Fibroblast of the conjunctiva (primary cell): ENCODE results near the gene TMEM181.
"Not testable (repeated sequence)": the region's sequence is repeated elsewhere in the genome, so short reads cannot be mapped to it uniquely, and the experiment has no call there.

ENCODE experiments used
- DNase-seq: peaks from one replicate; pipeline ENCODE4 v3.0.0-alpha.2; 2010; ENCODE audit warnings: low read depth

The TMEM181 gene

DNA sequence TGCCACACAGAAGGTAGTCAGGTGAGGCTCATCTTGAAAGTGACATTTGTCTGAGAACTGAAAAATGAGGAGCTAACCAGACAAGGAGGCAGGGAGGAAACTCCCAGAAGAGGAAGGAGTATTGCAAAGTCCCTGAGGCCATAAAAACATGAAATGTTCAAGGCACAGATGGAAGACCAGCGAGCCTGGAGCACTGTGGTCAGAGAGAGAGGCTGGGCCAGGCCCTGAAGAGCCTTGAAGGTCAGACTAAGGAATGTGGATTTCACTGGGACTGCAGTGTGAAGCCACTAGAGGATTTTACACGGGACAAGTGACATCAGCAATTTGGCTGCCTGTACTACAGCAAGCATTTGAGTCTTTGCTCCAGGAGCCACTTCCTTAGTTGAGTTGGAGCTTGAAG is 21.1 kb upstream of the TMEM181 start:
- no peak for DNase-seq

DNA sequence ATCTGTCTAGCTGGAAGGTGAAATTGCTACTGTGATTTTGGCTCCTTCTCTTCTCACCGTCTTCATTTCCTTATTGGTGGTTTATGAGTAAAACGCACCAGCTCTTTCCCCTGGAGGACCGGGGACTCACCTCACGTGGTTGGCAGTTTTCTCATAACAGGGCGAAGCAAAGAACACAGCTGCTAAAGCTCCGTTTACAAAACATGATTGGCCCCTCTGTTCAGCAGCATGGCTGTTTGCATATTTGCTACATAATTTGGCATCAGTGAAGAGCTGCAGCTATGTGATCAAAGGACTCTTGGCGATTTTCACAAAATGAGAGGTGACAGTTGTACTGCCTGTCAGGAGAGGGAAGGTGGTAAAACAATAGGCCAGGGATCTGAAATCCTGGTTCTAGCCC is 20.5 kb upstream of the TMEM181 start:
- DNase-seq: no peak

DNA sequence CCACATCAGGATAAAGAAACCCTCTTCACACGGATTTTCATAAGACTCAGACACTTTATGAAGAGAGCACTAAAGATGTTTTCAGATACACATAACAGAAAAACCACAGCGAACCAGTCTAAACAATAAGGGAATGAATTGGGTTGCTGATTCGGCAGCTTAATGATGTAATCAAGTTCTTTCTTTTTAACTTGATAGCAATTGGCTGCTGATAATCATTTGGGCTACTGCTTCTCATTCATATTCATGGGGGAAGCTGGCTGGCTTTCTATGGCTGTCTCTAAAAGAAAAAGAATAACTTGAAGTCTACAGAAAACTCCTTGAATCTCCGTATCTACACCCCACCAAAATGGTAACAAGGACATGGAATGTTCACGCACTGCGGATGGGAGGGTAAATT is 20.0 kb upstream of the TMEM181 start:
- DNase-seq: no peak

DNA sequence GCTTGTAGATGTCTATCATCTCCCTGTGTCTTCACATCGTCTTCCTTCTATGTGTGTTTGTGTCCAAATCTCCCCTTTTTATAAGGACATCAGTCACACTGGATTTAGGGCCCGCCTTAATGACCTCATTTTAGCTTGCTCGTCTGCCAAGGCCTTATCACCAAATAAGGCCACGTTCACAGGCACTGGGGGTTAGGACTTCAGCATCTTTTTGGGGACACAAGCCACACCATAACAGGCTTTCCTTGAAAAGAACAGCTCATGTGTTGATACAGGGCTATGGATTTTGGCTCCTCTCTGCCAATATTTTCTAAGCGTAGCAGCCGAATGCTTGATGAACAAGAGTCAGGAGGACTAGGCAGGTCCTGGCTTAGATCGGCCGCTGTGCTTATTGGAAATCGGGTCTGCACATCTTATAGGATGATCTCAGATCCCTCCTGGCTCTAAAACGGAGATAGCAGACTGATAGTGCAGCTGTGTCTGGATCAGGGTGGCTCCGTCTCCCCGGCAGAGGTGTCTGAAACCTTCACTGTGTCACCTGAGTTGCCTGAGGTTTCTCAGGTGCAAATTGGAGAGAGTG is 16.2 kb upstream of the TMEM181 start:
- no peak for DNase-seq

DNA sequence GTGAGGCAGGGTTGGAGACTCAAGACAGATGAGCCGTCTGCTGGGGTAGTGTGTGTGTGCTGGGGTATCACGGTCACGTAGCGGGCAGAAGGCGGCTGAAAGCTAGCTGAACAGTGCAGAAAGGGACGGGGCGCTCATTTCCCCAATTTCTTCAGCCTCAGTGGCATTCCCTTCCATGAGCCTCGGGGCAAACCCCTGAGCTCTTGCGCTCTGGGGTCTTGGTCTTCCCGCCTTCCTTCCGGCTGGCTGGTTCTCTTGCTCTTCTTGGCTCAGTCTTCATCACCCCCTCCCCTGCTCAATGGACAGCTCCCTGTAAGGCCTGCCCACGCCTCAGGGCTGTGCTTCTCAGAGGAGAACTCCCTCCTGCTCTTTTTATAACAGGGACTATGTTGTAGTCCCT is 15.5 kb upstream of the TMEM181 start:
- no peak for DNase-seq

DNA sequence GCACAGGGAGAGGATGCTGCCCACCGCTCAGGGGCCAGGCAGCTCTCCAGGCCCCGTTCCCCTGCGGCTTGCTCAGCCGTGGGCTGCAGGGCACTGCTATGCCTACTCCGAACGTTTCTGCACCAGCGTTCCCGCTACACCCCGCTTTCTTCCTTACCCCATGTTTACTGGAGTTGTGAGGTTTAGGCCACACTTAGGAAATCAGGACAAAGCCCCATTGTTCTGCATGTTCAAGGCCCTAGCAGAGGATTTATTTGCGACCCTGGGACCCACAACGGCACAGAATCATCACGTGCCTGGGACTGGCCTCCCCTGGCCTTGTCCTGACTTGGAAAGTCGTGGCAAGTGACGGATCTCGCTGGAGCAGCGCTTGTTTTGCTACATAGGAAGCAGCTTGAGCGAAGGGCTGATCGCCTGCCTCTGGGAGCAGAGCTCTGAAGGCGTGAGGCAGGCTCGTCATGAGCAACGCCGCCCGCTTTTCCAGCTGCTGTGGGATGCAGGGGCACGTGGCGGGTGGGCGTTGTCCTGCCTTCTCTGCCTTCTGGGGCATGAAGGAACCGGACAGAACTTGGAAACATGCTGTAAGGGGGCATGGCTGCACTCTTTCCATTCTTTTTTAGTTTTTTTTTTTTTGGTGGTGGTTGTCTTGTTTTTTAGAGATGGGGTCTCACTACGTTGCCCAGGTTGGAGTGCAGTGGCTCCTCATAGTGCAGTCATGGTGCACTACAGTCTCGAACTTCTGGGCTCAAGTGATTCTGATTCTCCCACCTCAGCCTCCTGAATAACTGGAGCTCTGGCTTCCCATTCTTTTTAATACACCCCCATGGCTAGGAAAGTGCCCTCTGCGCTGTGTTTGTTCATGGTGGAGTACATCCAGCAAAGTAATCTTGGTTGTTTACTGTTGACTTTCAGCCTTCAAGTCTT is 14.6 kb upstream of the TMEM181 start:
- DNase-seq: no peak

DNA sequence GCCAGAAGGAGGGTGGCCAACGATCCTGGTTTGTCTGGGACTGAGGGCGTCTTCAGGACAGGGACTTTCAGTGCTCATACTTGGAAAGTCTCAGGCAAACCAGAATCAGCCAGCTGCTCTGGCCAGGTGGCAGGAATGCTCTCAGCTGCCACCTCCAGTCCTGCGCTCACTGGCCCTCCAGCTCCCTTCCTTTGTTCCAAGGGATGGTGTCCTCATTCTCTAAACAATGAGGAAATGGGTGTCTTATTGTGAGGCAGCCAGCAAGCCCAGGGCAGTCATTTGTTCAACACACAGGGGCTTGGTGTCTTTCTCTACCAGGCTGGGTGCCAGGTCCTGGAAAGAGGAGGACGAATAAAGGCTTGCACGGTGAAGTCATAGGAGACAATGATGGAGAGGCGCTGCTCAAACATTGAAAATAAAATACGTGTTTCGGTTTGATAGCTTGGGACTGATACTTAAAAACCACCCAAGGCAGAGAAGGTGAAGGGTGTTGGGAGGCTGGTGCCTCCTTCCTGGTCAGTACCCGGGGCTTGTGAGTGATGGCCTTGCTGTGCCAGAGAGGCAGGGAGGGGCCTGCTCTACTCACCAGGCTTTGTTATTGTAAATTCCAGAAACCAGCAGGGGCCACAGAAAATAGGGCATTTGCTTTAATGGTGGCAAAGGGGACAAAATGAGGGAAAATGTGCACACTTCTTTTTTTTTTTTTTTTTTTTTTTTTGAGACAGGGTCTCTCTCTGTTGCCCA is 11.3 kb upstream of the TMEM181 start:
- DNase-seq: no peak

DNA sequence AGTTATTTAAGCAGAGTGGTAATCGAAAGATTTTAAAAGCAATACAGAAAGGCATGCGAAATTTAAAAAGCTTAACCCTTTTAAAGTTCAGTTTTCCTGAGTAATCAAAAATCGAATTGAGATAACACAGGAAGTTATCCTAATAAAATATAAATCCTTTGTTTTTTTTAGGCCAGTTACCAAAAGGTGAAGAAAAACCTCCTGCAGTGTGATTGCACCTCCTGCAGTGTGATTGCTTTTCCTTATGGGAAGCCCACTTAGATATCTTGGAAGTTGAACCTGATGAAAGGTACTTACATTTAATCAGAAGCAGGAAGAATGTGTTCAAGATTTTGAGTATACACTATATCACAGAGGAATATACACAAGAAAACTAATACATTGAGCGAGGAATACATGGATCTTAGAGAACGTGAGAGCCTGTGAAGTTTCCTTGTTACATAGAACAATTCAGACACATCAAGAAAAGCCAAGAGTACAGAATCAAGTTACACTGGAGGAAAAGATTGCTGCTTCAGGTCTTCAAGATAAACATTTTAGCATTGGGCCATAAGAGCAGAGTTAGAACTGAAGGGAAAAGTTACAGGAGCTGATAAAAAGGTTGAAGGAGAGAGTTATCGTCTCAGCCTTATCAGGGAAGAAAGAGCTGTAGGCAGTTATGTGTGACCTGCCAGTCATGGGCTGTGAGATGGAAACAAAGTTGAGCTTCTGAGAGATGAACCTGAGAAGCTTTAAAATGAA is 7.7 kb upstream of the TMEM181 start:
- DNase-seq: no peak

DNA sequence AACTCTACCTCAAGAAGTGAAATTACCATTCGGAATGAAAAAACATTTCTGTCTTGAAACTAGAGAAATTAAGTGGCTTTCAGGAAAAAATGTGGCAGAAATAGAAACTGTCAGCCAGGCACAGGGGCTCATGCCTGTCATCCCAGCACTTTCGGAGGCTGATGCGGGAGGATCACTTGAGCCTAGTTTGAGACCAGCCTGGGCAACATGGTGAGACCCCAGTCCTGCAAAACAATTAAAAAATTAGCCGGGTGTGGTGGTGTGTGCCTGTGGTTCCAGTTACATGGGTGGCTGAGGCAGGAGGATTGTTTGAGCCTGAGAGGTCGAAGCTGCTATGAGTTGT is 7.1 kb upstream of the TMEM181 start:
- DNase-seq: no peak

DNA sequence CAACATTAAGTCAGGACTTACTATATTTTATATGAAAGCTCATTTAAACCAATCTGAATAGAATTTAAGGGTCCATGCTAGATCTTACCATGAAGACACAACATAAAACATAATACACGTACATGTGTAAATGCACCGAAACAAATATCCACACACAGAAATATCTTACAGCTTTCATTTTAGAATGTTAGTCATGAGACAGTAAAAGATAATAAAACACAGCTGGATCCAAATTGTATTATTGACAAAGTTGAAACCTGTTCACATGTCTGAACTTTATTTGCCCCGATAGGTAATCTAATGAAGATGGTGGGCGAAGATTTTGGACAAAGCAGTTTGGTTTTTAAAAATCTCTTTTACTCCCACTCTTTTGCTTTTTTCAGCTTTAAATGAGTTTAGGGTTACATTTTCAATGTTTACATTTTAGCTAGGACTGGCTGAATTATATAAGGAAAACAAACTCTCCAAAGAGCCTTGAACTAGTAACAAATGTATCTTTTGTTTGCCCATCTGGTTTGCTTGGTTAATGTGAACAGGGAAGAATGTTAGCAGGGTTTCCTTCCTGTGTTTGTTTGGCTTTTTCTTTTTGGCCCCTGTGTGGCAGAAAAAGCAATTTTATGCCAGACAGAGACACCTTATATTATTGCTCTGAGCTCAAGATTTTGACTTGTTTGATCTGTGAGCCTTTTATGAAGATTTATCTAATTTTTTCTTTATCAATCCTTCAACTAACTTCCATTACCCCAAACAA is 5.1 kb upstream of the TMEM181 start:
- no peak for DNase-seq

DNA sequence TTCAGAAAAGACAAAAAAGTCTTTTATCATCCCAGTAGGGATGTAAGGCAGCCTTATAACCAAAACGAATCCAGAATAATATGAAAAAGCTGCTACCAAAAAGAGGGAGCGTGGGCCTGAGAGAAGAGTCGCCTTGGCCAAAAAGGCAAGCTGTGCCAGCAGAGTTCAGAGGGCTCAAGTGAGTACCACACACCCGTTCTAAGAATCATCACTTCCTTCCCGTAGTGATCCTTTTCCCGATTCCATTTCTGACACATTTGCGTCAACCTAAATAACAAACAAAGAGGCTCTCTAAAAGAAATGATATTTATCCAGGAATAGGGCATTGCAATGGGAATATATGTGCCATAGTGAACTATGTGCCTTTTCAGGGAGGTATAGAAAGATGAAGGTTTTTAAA is 3.8 kb upstream of the TMEM181 start:
- DNase-seq: no peak

DNA sequence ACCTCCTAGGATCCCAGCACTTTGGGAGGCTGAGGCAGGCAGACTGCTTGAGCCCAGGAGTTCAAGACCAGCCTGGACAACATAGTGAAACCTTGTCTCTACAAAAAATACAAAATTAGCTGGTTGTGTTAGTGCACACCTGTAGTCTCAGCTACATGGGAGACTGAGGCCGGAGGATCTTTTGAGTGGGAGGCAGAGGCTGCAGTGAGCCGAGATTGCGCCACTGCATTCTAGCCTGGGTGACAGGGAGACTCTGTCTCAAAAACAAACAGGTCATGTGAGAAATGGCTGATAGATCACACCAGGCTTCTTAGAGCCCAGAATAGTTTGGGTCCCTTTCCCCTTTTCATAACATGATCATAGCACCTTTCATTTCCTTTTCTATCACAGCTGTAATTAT is 2.8 kb upstream of the TMEM181 start:
- not testable (repeated sequence) for DNase-seq

DNA sequence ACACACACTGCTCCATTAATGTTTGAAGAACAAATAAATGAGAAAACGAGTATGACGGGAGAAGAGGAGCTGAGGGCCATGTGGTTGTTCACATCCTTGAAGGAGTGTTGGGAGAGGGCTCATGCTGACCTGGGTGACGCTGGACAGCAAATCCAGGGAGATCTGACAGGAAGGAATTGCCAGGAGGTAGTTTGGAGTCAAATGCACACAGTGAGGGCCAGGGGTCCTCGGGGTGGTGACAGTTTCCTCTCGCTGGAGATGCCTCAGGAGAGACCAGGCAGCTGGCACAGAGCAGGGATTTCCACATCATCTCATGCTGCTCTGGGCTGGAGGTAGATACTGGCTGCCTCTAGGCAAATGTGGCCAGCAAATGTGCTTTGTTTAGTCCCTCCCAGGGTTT is 2.0 kb upstream of the TMEM181 start:
- DNase-seq: no peak

DNA sequence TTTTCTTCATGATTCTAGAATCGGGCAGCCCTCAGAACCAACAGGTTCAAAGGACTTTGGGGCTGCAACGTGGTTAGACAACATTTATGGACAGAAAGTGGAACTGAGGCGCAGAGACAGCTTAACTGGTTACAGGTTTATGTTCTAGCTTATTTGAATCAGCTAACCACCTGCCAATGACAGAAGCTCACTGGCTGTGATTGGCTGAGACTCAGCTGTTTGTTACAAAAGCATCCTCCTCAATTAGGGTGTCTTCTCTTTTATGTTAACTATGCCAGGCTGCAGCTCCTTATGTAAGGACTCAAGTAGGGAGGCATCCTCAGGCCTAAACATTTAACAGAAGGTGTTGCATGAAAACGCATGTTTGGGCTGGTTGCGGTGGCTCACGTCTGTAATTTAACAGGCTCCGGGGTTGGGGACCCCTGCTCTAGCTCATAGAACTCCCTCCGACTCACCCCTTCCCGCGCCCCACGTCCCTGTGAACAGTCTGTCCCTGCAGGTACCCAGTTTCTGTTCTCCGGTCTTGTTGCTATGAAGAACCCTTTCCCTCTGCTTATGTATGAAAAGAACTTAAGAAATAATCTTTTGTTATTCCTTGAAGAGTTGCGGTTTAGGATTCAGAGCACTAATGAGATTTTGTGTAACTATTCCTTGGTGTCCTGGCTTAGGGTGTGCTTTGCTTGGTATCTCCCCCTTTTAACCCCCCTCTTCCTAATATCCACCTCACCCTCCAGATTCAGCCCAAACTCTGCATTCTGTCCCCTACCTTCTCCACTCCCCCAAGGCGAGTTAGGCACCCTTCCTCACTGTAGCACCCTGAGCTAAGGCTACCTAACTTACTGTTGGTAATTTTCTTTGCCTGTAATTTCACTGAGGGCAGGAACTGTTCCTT is 1.2 kb upstream of the TMEM181 start:
- DNase-seq: no peak

DNA sequence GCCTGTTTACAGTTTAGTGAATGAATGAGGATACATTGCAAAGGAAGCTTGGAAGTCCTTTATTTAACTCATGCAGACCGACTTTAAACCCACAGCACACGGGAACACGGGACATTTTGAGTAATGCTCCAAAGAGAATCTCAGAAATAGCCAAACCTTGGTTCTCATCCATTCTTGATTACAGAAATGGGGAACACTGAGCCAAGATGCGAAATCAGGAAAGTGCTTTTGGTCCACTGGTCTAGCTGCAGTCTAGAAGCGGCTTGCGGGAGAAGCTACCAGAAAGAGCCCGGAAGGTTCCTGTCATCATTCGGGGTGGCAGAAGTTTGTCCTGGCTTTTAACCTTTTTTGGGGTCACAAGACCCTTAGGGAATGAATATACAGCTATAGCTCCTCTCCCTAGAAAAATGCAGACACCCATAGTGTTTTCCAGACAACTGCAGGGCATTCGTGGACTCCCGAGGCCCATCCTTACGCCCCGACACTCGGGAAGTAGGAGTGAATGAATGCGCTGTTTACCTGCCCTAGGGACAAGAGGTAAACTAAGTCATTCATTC is 475 bp upstream of the TMEM181 start:
- DNase-seq: no peak

DNA sequence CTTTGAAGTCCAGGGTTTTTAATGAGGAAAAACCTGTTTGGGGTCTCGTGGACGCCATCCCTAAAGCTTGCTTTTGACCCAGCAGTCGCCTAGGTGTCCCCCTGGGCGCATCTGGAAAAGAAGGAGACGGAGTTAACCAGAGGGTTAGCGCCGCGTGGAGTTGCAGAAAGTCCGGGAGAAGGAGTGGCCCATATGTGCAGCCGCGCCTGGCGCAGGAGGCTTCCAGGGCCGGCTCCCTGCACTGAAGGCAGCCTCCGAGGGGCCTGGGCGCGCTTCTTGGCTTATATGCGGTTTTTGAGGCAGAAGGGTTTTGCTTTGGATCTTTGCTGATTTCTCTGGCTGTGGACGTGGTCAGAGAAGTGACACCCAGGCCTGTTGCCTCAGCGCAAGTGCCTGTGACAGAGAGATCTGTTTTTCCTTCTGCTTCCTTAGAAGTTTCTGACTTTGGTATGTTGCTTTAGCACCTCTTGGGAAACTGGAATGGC is 987 bp downstream of the TMEM181 start:
- no peak for DNase-seq

DNA sequence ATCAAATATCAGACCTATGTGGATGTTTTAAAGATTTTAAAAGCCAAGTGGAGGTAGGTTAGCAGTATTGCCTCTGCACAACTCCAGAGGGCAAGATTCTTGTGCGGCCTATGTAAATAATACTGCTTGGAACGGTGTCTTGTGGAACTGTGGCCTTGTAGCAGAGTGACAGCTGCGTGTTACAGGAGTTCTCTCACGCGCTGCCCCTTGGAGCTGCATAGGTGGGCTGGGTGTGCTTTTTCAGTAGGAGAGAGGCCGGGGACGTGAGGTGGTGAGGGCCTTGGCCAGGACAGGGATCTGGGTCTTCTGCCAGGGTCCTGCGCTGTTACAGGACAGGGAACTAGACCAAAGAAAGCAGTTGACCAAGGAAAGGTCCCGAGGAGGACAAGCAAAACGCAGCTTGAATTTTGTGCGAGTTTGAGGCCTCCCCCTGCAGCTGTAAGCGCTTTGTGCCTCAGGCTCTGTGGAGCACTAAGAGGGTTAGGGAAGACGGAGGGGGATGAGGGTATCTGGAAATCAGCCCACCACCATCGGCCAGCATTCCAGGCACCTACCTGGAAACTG is 1.5 kb downstream of the TMEM181 start:
- DNase-seq: no peak

DNA sequence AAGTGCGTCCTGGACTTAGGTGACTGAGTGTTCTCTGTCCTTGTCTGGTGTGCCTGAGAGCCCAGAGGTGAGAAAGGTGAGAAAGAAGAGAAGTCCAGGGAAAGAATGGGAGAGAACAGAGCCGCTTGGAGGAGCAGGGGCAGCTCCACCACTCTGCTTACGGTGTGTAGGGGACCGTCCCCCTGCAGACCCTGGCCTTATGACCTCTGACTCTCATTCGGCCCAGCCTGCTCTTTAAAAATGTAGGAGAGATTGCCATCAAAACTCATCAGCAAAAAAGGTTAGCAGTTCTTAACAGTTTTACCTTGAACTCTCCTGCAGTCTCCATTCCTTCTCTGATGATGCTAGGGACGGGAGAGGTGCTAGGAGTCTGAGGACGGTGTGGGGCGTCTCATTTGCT is 2.0 kb downstream of the TMEM181 start:
- DNase-seq: no peak

DNA sequence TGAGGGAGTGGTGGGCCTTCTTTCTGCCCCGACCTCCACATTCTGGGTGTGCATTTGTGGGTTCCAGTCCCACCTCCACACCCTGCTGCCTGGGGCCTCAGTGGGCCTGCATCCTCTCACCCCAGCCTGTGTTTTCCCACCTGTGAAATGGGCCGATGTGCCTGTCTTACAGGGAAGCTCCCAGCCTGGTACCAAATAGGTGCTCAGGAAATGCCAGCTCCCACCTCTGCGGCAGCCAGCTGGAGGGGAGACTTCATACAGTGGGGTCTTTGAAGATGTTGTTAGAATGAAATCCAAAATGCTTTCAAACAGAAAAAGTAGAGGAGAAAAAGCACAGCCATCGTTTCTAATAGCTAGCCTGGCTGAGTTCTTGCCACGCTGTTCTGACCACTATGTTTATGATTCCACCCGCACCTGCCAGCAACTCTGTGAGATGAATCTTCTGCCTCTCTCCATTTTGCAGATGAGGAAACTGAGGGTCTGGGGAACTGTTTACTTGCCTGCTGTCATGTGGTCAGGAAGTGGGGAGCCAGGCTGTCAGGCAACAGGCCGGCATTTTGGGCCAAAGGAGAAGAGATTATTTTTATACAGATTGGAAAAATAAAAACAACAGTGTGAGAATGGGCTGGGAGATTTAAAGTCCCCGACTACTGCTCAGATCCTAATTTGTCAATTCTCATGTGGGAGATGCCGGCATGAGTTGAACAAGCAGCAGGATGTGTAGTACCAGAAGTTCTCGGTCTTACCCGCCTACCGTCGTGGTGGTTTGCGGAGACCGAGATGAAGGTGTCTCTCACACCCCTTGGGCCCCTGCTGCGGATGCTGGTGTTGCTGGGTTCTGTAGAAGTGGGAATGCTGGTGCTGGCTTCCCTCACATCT is 4.6 kb downstream of the TMEM181 start:
- no peak for DNase-seq
